Suprapubic skin (tissue), 3 donors: ENCODE results near the gene SPDYE6.

Source experiments
- CTCF ChIP-seq, 2 donors: fragments of 200-600 bp in 1 of 2; fragments of 450-650 bp in 1 of 2; sonication (generic) in 1 of 2; IDR thresholded peaks; one replicate each; pipeline ENCODE4 v1.5.1; 2016 to 2019; ENCODE audit warnings: antibody characterized with exemption in 2 of 2, mild to moderate bottlenecking in 1 of 2, moderate library complexity in 1 of 2
- POLR2A ChIP-seq, 2 donors: fragments of 450-650 bp; IDR thresholded peaks; one replicate each; pipeline ENCODE4 v1.6.1; 2017; ENCODE audit warnings: antibody characterized with exemption in 2 of 2, mild to moderate bottlenecking in 2 of 2, moderate library complexity in 2 of 2

GRCh38 chr7:102392330-102392729 is 36.1 kb upstream of the SPDYE6 start:
- no peak for TF ChIP-seq POLR2A (IDR thresholded peaks at IDR 0.05)
- no peak for TF ChIP-seq CTCF (IDR thresholded peaks at IDR 0.05)
